Stimulated activated CD4-positive, alpha-beta T cell treated with anti-CD3 and anti-CD28 coated beads, Interleukin-1b, Interleukin-23, amount 100 ng/mL, for 4 hours (primary cell): ENCODE measurements around the gene TNFAIP2.

Source experiments
- DNase-seq, 2 donors: peaks; one replicate each; pipeline ENCODE4 v3.0.0-alpha.2; 2020; ENCODE audit warnings: low read depth in 2 of 2

TNFAIP2 gene

GRCh38 chr14:103185051-103186029, 62.1 kb downstream of the TNFAIP2 start:
- no peak for DNase-seq

GRCh38 chr14:103186241-103186822, 63.1 kb downstream of the TNFAIP2 start:
- no peak for DNase-seq
